AG08395 (cell line): ENCODE results near the gene ADGRF1.
A peak's percentile ranks its signal among the peaks of the same experiment; 100 is the strongest.
"Not testable (repeated sequence)": the region's sequence is repeated elsewhere in the genome, so short reads cannot be mapped to it uniquely, and the experiment has no call there.

Experiments used
- DNase-seq: peaks from one replicate; pipeline ENCODE4 v3.0.0; 2012; ENCODE audit warnings: mixed read lengths, low spot score

Gene ADGRF1

GRCh38 chr6:47061309-47062300 lies 19.5 kb upstream of the ADGRF1 start:
- DNase-seq, result peak; percentile 42

GRCh38 chr6:47059216-47059885 lies 17.2 kb upstream of the ADGRF1 start:
- no peak for DNase-seq

- DNase-seq, result no peak
Observed at GRCh38 chr6:47057830-47058540, 15.9 kb upstream of the ADGRF1 start.

- no peak for DNase-seq
Observed at GRCh38 chr6:47056832-47057231, 14.7 kb upstream of the ADGRF1 start.

GRCh38 chr6:47054302-47054701 lies 12.2 kb upstream of the ADGRF1 start:
- DNase-seq, result not testable (repeated sequence)

- DNase-seq, result no peak
Observed at GRCh38 chr6:47048638-47049037, 6.5 kb upstream of the ADGRF1 start.

GRCh38 chr6:47047479-47048407 lies 5.6 kb upstream of the ADGRF1 start:
- peak; percentile 74 for DNase-seq

GRCh38 chr6:47047097-47047478 lies 5.0 kb upstream of the ADGRF1 start:
- no peak for DNase-seq

GRCh38 chr6:47044397-47044796 lies 2.3 kb upstream of the ADGRF1 start:
- DNase-seq, result no peak

- no peak for DNase-seq
Observed at GRCh38 chr6:47043286-47043685, 1.2 kb upstream of the ADGRF1 start.

GRCh38 chr6:47041741-47042140 lies 391 bp downstream of the ADGRF1 start:
- DNase-seq, result no peak

GRCh38 chr6:47034926-47035325 lies 7.2 kb downstream of the ADGRF1 start:
- DNase-seq, result peak; percentile 57

GRCh38 chr6:47034421-47034820 lies 7.7 kb downstream of the ADGRF1 start:
- no peak for DNase-seq

GRCh38 chr6:47032974-47033765 lies 9.0 kb downstream of the ADGRF1 start:
- no peak for DNase-seq

- DNase-seq, result no peak
Observed at GRCh38 chr6:47031656-47032055, 10.5 kb downstream of the ADGRF1 start.

GRCh38 chr6:47029865-47030561 lies 12.1 kb downstream of the ADGRF1 start:
- DNase-seq, result no peak

- DNase-seq, result no peak
Observed at GRCh38 chr6:47028835-47029360, 13.2 kb downstream of the ADGRF1 start.

GRCh38 chr6:47027315-47027714 lies 14.8 kb downstream of the ADGRF1 start:
- DNase-seq, result no peak

GRCh38 chr6:47026679-47027078 lies 15.5 kb downstream of the ADGRF1 start:
- DNase-seq, result no peak

GRCh38 chr6:47023573-47023972 lies 18.6 kb downstream of the ADGRF1 start:
- no peak for DNase-seq
